Endothelial cell of umbilical vein (primary cell): ENCODE results near the gene TAF13. TPM values are rescaled to one million over a fixed set of nuclear protein-coding genes. Genes with fewer than 3 reads are reported as not detected.

Experiments used
- BruUV-seq: library from RNA; stranded (reverse); fragments of 400-500 nt; replicated peaks from 2 replicates; lab custom pipeline; 2021; lab: Mats Ljungman, UMichigan
- CTCF ChIA-PET: fragments of 300-600, 350-600 bp; sonication (Branson Sonifier 250); formaldehyde crosslinking; loops from one replicate; lab custom pipeline; 2021; ENCODE audit warnings: antibody characterized with exemption, inconsistent platforms; lab: Charles Lee
- POLR2A ChIA-PET: fragments of 300-600, 350-600 bp; sonication (Branson Sonifier 250); formaldehyde crosslinking; loops from one replicate; lab custom pipeline; 2021; ENCODE audit warnings: antibody characterized with exemption, inconsistent platforms; lab: Charles Lee
- DNase-seq: peaks from one replicate; pipeline ENCODE4 v3.0.0-alpha.2; 2011; ENCODE audit warnings: low read depth, low spot score
- FAIRE-seq: peaks from 2 replicates; lab custom pipeline; 2011; peaks lifted over from hg19 to GRCh38; lab: Jason Lieb, UNC
- H2AFZ ChIP-seq: 2 replicates; pipeline ENCODE4 v1.6.0; 2012; ENCODE audit warnings: low read depth, low read length, control low read depth, inconsistent platforms
- H3K27ac ChIP-seq: 2 replicates; pipeline ENCODE4 v1.5.1; 2011; ENCODE audit warnings: low read depth, mild to moderate bottlenecking, control low read depth, low read length, moderate library complexity; ENCODE audit not compliant: insufficient read depth
- H3K27me3 ChIP-seq, 2 experiments: 2 replicates each; pipeline versions ENCODE4 v1.6.0 to v1.6.1; 2011; ENCODE audit warnings: low read length in 2 of 2, mixed read lengths in 1 of 2; ENCODE audit not compliant: control insufficient read depth in 2 of 2, insufficient read depth in 2 of 2
- H3K36me3 ChIP-seq, 2 experiments: 2 replicates in 1 of 2; 3 replicates in 1 of 2; pipeline ENCODE4 v1.5.1; 2011; ENCODE audit warnings: low read length in 2 of 2, mild to moderate bottlenecking in 1 of 2, moderate library complexity in 1 of 2; ENCODE audit not compliant: control insufficient read depth in 2 of 2, insufficient read depth in 2 of 2; ENCODE audit errors: extremely low read depth in 1 of 2
- H3K4me1 ChIP-seq: 3 replicates; pipeline ENCODE4 v1.5.1; 2011; ENCODE audit warnings: mild to moderate bottlenecking, low read length; ENCODE audit not compliant: control insufficient read depth, insufficient read depth; ENCODE audit errors: extremely low read depth
- H3K4me2 ChIP-seq: 2 replicates; pipeline ENCODE4 v1.6.1; 2011; ENCODE audit warnings: low read length, control low read depth, mixed read lengths; ENCODE audit not compliant: insufficient read depth
- H3K4me3 ChIP-seq, 3 experiments: fragments of 200-600 bp in 1 of 3; sonication (generic), shearing (Covaris generic) in 1 of 3; replicated peaks in 1 of 3; 2 replicates each; pipeline ENCODE4 v1.5.1; 2011 to 2016; ENCODE audit warnings: control low read depth in 3 of 3, low read length in 3 of 3, mild to moderate bottlenecking in 2 of 3, inconsistent platforms in 1 of 3, low read depth in 1 of 3, moderate library complexity in 1 of 3; ENCODE audit not compliant: insufficient read depth in 1 of 3
- H3K79me2 ChIP-seq: 2 replicates; pipeline ENCODE4 v1.6.0; 2012; ENCODE audit warnings: low read length, inconsistent platforms; ENCODE audit not compliant: control insufficient read depth, insufficient read depth
- H3K9ac ChIP-seq: replicated peaks from 2 replicates; pipeline ENCODE3; 2011; ENCODE audit warnings: low read length, control low read depth; ENCODE audit not compliant: insufficient read depth; ENCODE audit errors: extremely low read depth
- H3K9me1 ChIP-seq: replicated peaks from 3 replicates; pipeline ENCODE4 v1.6.0; 2011; ENCODE audit warnings: mild to moderate bottlenecking, low read length; ENCODE audit not compliant: control insufficient read depth, insufficient read depth; ENCODE audit errors: extremely low read depth
- H3K9me3 ChIP-seq: replicated peaks from 2 replicates; pipeline ENCODE4 v1.5.1; 2012; ENCODE audit warnings: low read length, inconsistent platforms; ENCODE audit not compliant: control insufficient read depth, insufficient read depth
- H4K20me1 ChIP-seq: replicated peaks from 2 replicates; pipeline ENCODE3; 2011; ENCODE audit warnings: mild to moderate bottlenecking, low read length; ENCODE audit not compliant: control insufficient read depth, insufficient read depth; ENCODE audit errors: extremely low read depth
- JUN ChIP-seq: IDR thresholded peaks from 2 replicates; pipeline ENCODE4 v1.6.1; 2011; ENCODE audit warnings: borderline replicate concordance, low read depth; ENCODE audit not compliant: insufficient read length, insufficient read depth
- POLR2AphosphoS5 ChIP-seq: IDR thresholded peaks from 2 replicates; pipeline ENCODE4 v1.6.1; 2012; ENCODE audit warnings: low read depth, mild to moderate bottlenecking, control low read depth, low read length, moderate library complexity; ENCODE audit not compliant: insufficient read depth
- dilution Hi-C: fragments of 300-500 bp; cut with MboI; formaldehyde crosslinking; loops from one replicate; pipeline ENCODE4 v1.15.0; 2019; ENCODE audit warnings: low sequenced_read_pairs; ENCODE audit not compliant: extremely low pct_ligation_motif_present
- intact Hi-C: fragments of 100-400 bp; cut with micrococcal nuclease; formaldehyde crosslinking; loops from one replicate; pipeline ENCODE4 v1.10.0; 2022
- polyA plus RNA-seq, 4 experiments: library from polyadenylated mRNA; depleted of rRNA in 3 of 4; stranded (reverse) in 3 of 4; unstranded in 1 of 4; fragments of >200 nt; gene quantifications; 2 replicates each; pipeline versions ENCODE4 v1.2.1 to v1.2.3, GENCODE V29; 2011 to 2012; ENCODE audit warnings: missing spikeins in 1 of 4
- total RNA-seq: library from RNA; stranded (reverse); gene quantifications from 2 replicates; pipeline ENCODE4 v1.2.3, GENCODE V29; 2021
- TF ChIP-seq, protein P1 (sequence below), 2 donors: IDR thresholded peaks; 1 replicate in 1 of 2; 2 replicates in 1 of 2; pipeline ENCODE4 v1.5.1; 2011; ENCODE audit warnings: low read length in 2 of 2, mild to moderate bottlenecking in 2 of 2, moderate library complexity in 2 of 2, control low read depth in 1 of 2, inconsistent platforms in 1 of 2, low read depth in 1 of 2; ENCODE audit not compliant: insufficient read depth in 1 of 2; ENCODE audit errors: extremely low read depth in 1 of 2

Gene TAF13
- total and polyA plus RNA-seq, 2 donors (not counting 3 experiments of a cell fraction or from before 2014, with no cell fraction given), result 14.8 to 42.3 TPM

DNA sequence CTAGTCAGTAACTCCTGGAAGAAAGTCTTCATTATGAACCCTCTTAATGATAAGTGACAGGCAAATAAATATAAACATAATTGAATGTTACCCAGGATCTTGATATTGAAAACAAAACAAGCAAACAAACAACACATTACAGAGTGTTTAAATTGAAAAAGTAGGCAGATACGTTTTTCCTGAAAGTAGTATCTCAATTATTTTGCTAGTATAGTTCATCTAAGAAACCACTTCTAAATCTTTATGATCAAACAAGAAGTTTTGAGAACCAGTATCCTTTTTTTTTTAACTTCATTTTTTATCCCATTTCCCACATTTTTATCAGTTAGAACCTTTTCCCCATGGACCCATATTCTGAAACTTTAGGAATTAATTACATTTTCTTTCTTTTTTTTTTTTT, 30.2 kb downstream of the TAF13 start:
- Histone ChIP-seq H3K4me3 (no peak overlapping the region), H3K9ac (no peak overlapping the region), H3K79me2 (peaks cover 3% of the 10 kb centered on the region), H4K20me1 (no peaks in the 10 kb centered on the region), H3K9me1 (no peaks in the 10 kb centered on the region), H3K36me3 (no peaks in the 10 kb centered on the region), H3K27ac (no peak overlapping the region), H2AFZ (no peak overlapping the region), H3K27me3 (no peaks in the 10 kb centered on the region), H3K4me1 (peaks cover 4% of the 10 kb centered on the region), H3K9me3 (no peaks in the 10 kb centered on the region), H3K4me2 (no peak overlapping the region)
- ChIA-PET CTCF (interaction anchor here (1.1 kb wide), 1 partner anchor 17 kb away, joined by 3 read pairs; no protein-coding TSS in a partner anchor), POLR2A (interaction anchor here (0.6 kb wide), 1 partner anchor 56 kb away, joined by 3 read pairs; no protein-coding TSS in a partner anchor)
- no peak for FAIRE-seq
- dilution Hi-C loops (no loop called here), intact Hi-C loops (no loop called here)
- no TSS peak for BruUV-seq
- no peak for DNase-seq
- TF ChIP-seq POLR2AphosphoS5, result no peak
- no peak for TF ChIP-seq JUN
- TF ChIP-seq, protein P1, sequence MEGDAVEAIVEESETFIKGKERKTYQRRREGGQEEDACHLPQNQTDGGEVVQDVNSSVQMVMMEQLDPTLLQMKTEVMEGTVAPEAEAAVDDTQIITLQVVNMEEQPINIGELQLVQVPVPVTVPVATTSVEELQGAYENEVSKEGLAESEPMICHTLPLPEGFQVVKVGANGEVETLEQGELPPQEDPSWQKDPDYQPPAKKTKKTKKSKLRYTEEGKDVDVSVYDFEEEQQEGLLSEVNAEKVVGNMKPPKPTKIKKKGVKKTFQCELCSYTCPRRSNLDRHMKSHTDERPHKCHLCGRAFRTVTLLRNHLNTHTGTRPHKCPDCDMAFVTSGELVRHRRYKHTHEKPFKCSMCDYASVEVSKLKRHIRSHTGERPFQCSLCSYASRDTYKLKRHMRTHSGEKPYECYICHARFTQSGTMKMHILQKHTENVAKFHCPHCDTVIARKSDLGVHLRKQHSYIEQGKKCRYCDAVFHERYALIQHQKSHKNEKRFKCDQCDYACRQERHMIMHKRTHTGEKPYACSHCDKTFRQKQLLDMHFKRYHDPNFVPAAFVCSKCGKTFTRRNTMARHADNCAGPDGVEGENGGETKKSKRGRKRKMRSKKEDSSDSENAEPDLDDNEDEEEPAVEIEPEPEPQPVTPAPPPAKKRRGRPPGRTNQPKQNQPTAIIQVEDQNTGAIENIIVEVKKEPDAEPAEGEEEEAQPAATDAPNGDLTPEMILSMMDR (IDR thresholded peaks at IDR 0.05; ENCODE audit: extremely low read depth in 1 of 2, insufficient read depth in 1 of 2, low read depth in 1 of 2, low read length in 2 of 2), result no peak
